GM12874 (cell line): ENCODE measurements around the gene CFAP52.

Experiments
- CTCF ChIP-seq: IDR thresholded peaks from 2 replicates; pipeline ENCODE4 v1.5.1; 2011; ENCODE audit warnings: low read depth, mild to moderate bottlenecking, control low read depth, low read length, moderate library complexity; ENCODE audit not compliant: insufficient read depth

The CFAP52 gene

DNA sequence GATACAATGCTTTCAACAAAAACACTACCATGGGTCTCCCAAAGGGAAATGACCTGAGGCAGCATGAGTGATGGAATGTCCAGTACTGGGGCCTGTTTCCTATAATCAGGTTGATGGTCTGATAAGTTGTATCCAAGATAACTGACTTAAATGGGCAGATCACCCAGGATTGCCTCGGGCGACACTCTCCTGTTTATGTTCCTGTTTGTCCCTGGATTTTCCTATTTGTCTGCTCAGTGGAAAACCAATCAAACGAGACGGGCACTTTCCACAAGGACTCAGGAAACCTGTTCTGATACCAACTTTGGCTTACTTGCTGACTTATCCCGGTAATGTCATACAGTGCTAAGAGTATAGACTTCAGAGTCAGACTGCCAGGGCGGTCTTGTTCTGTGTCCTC is 96.2 kb downstream of the CFAP52 start:
- TF ChIP-seq CTCF = no peak

DNA sequence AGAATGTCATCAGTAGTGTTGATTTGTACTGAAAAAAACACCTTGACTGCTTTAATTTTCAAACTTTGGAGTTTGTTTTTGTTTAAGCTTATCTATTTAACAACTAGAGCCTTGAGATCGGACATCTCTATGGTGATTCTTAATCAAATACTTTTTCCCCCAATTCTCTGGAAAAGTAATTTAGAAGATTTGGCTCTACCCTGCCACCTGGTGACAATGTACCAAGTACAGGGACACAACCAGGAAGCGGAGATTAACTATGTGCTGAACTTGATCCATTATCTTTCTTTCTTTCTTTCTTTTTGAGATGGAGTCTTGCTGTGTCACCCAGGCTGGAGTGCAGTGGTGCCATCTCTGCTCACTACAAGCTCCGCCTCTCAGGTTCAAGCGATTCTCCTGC is 99.6 kb downstream of the CFAP52 start:
- TF ChIP-seq CTCF = no peak

- TF ChIP-seq CTCF = no peak
These were observed 100.4 kb downstream of the CFAP52 start for GRCh38 chr17:9676820-9677310.

DNA sequence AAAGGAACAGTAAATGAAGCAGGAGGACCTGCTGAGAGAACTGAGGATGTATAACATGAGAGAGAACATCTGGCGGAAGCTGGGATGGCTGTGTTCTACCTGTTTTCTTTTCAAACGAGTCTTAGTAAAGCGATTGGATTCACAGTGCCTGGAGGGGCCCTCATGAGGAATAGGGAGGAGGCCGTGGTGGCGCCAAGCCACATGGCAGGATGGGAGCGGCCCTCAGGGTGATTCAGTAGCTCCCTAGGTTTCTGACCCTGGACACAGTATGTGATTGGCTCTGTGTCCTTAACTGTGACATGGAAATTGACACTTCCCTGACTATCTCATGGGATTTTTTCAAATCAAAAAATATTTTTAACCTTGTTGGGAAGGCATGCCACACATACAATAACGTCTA is 101.0 kb downstream of the CFAP52 start:
- no peak for TF ChIP-seq CTCF

GRCh38 chr17:9677896-9678295 is 101.5 kb downstream of the CFAP52 start:
- TF ChIP-seq CTCF = no peak

GRCh38 chr17:9684955-9685621 is 108.6 kb downstream of the CFAP52 start:
- no peak for TF ChIP-seq CTCF
